NT2/D1 (cell line): ENCODE data around the gene ASCL2.

Experiments used
- DNase-seq: peaks from one replicate; pipeline ENCODE4 v3.0.0-alpha.2; 2011; ENCODE audit warnings: low read depth, low spot score
- H3K27me3 ChIP-seq: 2 replicates; pipeline ENCODE4 v1.6.0; 2011; ENCODE audit warnings: mild to moderate bottlenecking; ENCODE audit not compliant: insufficient read length, insufficient read depth
- H3K36me3 ChIP-seq: 2 replicates; pipeline ENCODE4 v1.6.1; 2011; ENCODE audit warnings: mild to moderate bottlenecking, low read length, mixed read lengths; ENCODE audit not compliant: insufficient read depth, insufficient read length
- H3K4me1 ChIP-seq: 2 replicates; pipeline ENCODE4 v1.5.1; 2011; ENCODE audit not compliant: insufficient read depth, insufficient read length
- H3K4me3 ChIP-seq: 2 replicates; pipeline ENCODE4 v1.5.1; 2011; ENCODE audit warnings: low read depth; ENCODE audit not compliant: insufficient read length
- H3K9ac ChIP-seq: 2 replicates; pipeline ENCODE4 v1.6.0; 2011; ENCODE audit warnings: low read depth; ENCODE audit not compliant: insufficient read length
- H3K9me3 ChIP-seq: 2 replicates; pipeline ENCODE4 v1.5.1; 2011; ENCODE audit warnings: mild to moderate bottlenecking, low read length; ENCODE audit not compliant: insufficient read depth
- SUZ12 ChIP-seq: IDR thresholded peaks from 2 replicates; pipeline ENCODE4 v1.6.1; 2011; ENCODE audit not compliant: insufficient read length, insufficient read depth; ENCODE audit errors: extremely low read depth
- YY1 ChIP-seq: IDR thresholded peaks from 2 replicates; pipeline ENCODE4 v1.6.1; 2011; ENCODE audit not compliant: insufficient read length, insufficient read depth
- ZNF274 ChIP-seq: IDR thresholded peaks from 2 replicates; pipeline ENCODE4 v1.6.1; 2011; ENCODE audit warnings: mild to moderate bottlenecking, low read depth, low read length

The ASCL2 gene

DNA sequence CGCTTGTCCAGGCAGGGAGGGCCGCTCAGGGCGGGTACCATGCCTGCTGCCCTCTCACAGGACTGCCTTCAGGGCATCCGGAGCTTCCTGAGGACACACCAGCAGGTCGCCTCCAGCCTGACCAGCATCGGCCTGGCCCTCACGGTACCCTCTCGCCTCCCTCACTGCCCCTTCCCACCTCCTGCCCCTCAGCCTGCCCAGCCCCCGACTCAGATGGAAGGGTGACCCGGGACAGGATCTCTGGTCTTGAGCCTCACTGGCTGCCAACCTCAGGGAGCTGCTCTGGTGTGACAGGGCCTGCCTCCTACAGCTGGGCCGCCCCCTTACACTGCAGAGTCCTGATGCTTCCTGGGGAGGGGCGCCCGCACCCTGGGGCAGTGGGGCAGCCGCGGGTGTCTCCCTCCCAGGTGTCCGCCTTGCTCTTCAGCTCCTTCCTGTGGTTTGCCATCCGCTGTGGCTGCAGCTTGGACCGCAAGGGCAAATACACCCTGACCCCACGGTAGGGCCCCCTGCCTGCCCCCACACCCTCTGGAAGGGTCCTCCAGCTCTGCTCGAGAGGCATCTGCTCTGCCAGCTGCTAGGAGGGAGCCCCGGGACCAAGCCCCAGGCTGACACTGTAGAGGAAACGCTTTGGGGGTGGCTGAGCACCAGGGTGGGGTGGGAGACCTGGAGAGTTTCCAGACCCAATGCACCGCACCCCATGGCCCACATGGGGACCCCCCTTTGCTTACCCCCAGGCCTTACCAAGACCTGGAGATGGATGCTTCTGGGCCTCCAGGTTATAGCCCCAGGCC, 46.0 kb upstream of the ASCL2 start:
- Histone ChIP-seq H3K4me3 (no peak overlapping the region), H3K27me3 (no peaks in the 10 kb centered on the region), H3K4me1 (peaks cover 23% of the 10 kb centered on the region), H3K9me3 (no peaks in the 10 kb centered on the region), H3K9ac (no peak overlapping the region), H3K36me3 (no peaks in the 10 kb centered on the region)
- no peak for DNase-seq
- TF ChIP-seq ZNF274 (no peak), YY1 (no peak), SUZ12 (no peak)

DNA sequence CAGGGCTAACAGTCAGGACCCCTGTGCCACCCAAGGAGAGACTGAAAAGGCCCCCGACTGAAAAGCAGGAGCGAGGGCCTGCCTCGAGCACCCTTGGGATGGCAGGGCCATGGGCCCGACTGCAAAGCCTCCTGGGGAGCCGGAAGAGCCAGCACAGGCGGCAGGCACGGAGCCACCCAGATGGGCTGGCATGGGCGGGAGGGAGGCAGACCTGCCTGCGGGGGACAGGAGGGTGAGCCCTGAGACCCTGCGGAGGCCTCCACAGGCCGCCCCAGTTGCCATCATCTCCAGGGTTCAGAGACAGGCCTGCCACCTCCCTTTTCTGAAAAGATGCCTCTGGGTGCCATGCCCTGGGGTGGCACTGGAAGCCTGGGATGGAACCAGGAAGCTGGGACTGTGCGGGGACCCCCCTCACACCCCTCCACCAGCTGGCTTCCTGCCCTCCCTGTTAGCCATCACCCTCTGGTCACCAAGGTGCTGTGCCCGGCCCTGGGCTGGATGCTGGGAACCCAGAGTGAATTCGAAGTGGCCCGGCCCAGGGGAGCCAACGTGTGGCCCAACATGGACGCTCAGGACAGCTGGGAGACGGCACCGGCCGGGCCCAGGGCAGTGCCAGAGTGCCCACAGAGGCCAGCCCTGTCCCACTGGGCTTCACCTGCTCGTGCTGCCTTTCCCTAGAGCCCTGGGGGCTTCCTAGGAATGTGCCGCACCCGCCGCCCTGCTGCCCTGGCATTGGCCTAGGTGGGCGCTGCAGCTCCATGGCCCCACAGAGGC, 45.2 kb upstream of the ASCL2 start:
- no peak for TF ChIP-seq SUZ12
- TF ChIP-seq YY1, result no peak
- no peaks in the 10 kb centered on the region for H3K36me3 ChIP-seq
- H3K9me3 ChIP-seq, result no peaks in the 10 kb centered on the region
- DNase-seq, result no peak
- H3K27me3 ChIP-seq, result no peaks in the 10 kb centered on the region
- no peak overlapping the region for H3K4me3 ChIP-seq
- no peak overlapping the region for H3K9ac ChIP-seq
- H3K4me1 ChIP-seq, result peaks cover 28% of the 10 kb centered on the region

DNA sequence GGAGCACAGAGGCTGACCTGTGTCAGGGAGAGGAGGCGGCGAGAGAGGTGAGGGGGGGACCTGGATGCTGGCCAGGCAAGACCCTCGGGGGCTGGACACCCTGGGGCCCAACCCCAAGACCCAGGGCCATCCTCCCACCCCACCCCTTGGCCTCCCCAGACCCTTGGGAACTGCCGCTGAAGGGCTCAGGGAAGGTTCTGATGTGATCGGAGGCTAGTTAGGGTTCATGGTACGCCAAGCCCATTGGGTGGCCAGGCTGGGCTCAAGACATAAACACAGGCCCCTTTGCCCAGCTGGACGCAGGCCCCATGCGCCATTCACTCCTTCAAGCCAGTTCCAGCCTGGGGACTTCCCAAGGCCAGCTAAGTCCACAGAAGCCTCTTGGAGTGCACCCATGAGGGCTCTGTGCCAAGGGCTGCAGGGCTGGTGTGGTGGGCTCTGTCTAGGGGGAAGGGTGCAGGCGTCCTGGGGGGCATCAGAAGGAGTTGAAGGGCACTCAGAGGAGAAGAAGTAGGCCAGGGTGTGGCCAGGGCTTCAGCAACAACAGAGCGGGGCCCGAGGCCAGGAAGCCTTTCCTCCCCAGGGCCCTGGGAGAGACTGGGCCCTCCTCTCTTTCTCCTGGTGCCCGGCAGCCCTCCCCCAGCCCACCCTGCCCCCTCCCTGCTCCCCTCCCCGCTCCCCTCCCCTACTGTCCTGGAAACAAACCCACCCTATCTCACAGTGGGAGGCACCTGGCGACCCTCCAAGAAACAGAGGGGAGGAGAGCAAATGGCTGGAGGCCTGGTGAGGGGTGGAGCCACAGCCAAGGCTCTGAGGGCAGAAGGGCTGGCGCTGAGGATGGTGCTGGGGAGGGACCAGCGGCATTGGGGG, 44.4 kb upstream of the ASCL2 start:
- Histone ChIP-seq H3K4me3 (no peak overlapping the region), H3K27me3 (no peaks in the 10 kb centered on the region), H3K4me1 (peaks cover 28% of the 10 kb centered on the region), H3K36me3 (no peaks in the 10 kb centered on the region), H3K9me3 (no peaks in the 10 kb centered on the region), H3K9ac (peak overlapping the region; percentile 21)
- no peak for DNase-seq
- TF ChIP-seq ZNF274 (no peak), YY1 (no peak), SUZ12 (no peak)

DNA sequence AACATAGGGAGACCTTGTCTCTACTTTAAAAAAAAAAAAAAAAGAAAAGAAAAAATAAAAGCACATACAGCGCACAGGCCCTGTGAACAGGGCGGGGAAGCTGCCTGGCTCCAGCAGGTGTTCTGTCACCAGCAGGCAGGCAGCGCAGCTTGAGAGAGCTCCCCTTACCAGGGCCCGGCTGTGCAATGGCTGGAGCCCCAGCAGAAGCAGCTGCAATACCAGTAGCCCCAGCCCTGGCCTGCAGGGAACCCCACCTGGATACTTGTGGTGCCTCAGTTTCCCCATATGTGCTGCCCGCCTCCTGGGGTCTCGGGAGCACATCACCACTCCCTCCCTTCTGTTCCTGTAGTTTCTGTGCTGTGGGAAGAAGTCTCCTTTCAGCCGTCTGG, 43.7 kb upstream of the ASCL2 start:
- TF ChIP-seq SUZ12 (no peak), ZNF274 (no peak), YY1 (no peak)
- Histone ChIP-seq H3K4me1 (peaks cover 28% of the 10 kb centered on the region), H3K36me3 (no peaks in the 10 kb centered on the region), H3K9me3 (no peaks in the 10 kb centered on the region), H3K4me3 (no peak overlapping the region), H3K9ac (no peak overlapping the region), H3K27me3 (no peaks in the 10 kb centered on the region)
- no peak for DNase-seq

DNA sequence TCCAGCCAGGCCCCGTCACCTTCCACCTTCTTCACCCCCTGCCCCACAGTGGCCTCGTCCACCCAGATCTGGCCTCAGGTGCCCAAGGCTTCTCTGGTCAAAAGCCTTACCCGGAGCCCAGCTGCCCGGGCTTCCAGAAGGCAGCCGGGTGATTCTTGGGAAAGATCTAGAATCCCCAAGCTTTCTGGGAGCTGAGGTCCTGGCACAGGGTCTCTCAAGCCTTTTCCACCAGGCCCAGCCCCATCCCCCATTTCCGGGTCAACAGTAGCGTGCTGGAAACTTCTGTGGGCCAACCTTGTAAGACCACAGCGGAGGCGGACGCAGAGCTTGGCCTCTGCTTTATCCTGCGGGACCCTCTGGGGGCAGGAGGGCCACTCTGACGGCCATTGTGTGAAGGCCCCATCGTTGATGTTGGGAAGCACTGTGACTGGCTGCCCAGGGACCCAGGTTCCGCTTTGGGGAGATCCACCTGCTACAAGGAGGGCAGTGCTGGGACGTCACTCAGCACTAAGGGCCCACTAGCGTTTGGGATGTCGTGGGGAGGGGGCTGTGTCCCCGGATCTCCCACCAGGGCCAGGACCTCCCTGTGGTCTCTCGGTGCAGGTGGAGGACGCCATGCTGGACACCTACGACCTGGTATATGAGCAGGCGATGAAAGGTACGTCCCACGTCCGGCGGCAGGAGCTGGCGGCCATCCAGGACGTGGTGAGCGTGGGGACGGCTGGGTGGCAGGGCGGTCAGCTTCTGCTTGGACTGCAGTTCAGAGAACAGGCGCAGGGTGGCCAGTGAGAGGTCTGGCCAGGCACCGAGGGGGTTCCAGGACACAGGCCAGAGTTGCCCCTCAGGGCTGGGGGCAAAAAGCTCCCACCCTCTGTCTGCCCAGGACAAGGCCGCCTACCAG, 42.9 kb upstream of the ASCL2 start:
- peak overlapping the region; percentile 21 for H3K9ac ChIP-seq
- TF ChIP-seq SUZ12, result no peak
- TF ChIP-seq YY1, result no peak
- no peak for TF ChIP-seq ZNF274
- H3K27me3 ChIP-seq, result no peaks in the 10 kb centered on the region
- DNase-seq, result no peak
- no peaks in the 10 kb centered on the region for H3K9me3 ChIP-seq
- peaks cover 31% of the 10 kb centered on the region for H3K4me1 ChIP-seq
- H3K4me3 ChIP-seq, result no peak overlapping the region
- no peaks in the 10 kb centered on the region for H3K36me3 ChIP-seq

DNA sequence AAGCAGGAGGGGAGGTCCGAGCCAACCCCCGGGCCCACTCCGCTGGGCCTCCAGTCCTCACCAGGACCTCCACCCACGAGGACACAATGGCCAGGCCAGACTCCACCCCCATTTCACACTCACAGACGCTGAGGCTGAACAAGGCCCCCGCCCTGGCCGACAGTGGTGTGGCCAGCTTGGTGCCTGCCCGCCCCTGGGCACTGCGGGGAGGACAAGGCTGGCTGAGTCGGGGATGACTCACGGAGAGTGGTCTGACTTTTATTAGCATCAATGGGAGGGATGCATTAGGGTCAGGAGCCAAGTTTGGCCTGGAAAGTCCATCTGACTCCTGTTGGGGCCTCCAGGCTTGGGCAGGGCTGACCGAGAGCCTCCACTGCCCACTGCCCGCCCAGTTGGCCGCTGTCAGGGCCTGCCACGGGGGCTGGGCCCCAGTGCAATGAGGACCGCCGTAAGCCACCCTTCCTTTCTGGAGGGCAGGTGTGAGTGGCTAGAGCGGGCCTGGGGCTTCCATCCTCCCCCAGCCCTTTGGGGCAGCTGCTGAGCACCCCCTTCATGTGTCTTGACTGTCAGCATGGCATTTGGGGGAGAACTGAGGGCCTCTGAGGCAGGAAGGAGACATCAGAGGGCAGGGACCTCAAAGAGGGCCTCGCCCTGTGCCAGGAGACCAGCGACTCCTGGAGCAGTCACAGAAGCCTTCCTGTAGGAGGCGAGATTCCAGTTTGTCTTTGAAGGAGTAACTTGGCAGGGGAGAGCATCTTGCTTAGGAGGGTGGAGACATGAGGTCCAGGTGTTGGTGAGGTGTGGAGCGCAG, 42.0 kb upstream of the ASCL2 start:
- TF ChIP-seq YY1 (no peak), SUZ12 (no peak), ZNF274 (no peak)
- Histone ChIP-seq H3K36me3 (no peaks in the 10 kb centered on the region), H3K4me1 (peaks cover 31% of the 10 kb centered on the region), H3K9me3 (no peaks in the 10 kb centered on the region), H3K4me3 (no peak overlapping the region), H3K27me3 (no peaks in the 10 kb centered on the region), H3K9ac (peak overlapping the region; percentile 10)
- no peak for DNase-seq
